ENCODE results near the gene PDE6D.

The PDE6D gene

GRCh38 chr2:231709981-231710798, 70.9 kb downstream of the PDE6D start (continued):
- no peak for TF ChIP-seq ZNF707 (tag by site-specific recombination; IDR thresholded peaks at IDR 0.05)
- no peak for TF ChIP-seq ZNF571 (tag by site-specific recombination; IDR thresholded peaks at IDR 0.05)
- no peak for TF ChIP-seq ZNF202 (tag by site-specific recombination; IDR thresholded peaks at IDR 0.05; ENCODE audit: borderline replicate concordance)
- no peak for TF ChIP-seq ZNF398 (tag by site-specific recombination; IDR thresholded peaks at IDR 0.05)
- no peak for TF ChIP-seq KLF8 (tag by site-specific recombination; IDR thresholded peaks at IDR 0.05)
- TF ChIP-seq ZNF221 (tag by site-specific recombination; IDR thresholded peaks at IDR 0.05; ENCODE audit: borderline replicate concordance): no peak
- peak; percentile 17; the same call in 1 of the 2 replicates for TF ChIP-seq ZEB2 (tag by site-specific recombination; IDR thresholded peaks at IDR 0.05)
- TF ChIP-seq ZNF544 (tag by site-specific recombination; IDR thresholded peaks at IDR 0.05): no peak
- TF ChIP-seq ZNF600 (tag by site-specific recombination; IDR thresholded peaks at IDR 0.05): no peak
- peak; percentile 22; the same call in 1 of the 2 replicates for TF ChIP-seq ZNF629 (tag by site-specific recombination; IDR thresholded peaks at IDR 0.05)
- TF ChIP-seq ZNF19 (tag by site-specific recombination; IDR thresholded peaks at IDR 0.05; ENCODE audit: low read depth): no peak
- TF ChIP-seq ZNF776 (tag by site-specific recombination; IDR thresholded peaks at IDR 0.05; ENCODE audit: borderline replicate concordance): no peak
- TF ChIP-seq ZNF701 (tag by site-specific recombination; IDR thresholded peaks at IDR 0.05): no peak
- TF ChIP-seq ZNF184 (tag by site-specific recombination; IDR thresholded peaks at IDR 0.05): no peak
- TF ChIP-seq PATZ1 (tag by site-specific recombination; IDR thresholded peaks at IDR 0.05): peak; percentile 14; the same call in 1 of the 2 replicates
- no peak for TF ChIP-seq ZNF214 (tag by site-specific recombination; IDR thresholded peaks at IDR 0.05; ENCODE audit: borderline replicate concordance)
- peak; percentile 73; the same call in 1 of the 2 replicates for TF ChIP-seq ZNF501 (tag by site-specific recombination; IDR thresholded peaks at IDR 0.05)
- no peak for TF ChIP-seq RBAK (tag by site-specific recombination; IDR thresholded peaks at IDR 0.05)
- TF ChIP-seq GLIS1 (tag by site-specific recombination; IDR thresholded peaks at IDR 0.05): peak; percentile 28
- TF ChIP-seq HOXC10 (CRISPR knock-in tag; IDR thresholded peaks at IDR 0.05): peak; percentile 83; the same call in 1 of the 2 replicates
- TF ChIP-seq ZSCAN5A (tag by site-specific recombination; IDR thresholded peaks at IDR 0.05): no peak
- no peak for TF ChIP-seq ZFHX2 (tag by site-specific recombination; conservative IDR thresholded peaks at IDR 0.05)
- no peak for TF ChIP-seq IKZF3 (tag by site-specific recombination; IDR thresholded peaks at IDR 0.05)
- TF ChIP-seq ZNF138 (tag by site-specific recombination; IDR thresholded peaks at IDR 0.05; ENCODE audit: borderline replicate concordance): no peak
- peak; percentile 77 for TF ChIP-seq SCRT2 (tag by site-specific recombination; IDR thresholded peaks at IDR 0.05)
- no peak for TF ChIP-seq ZBTB7A (tag by site-specific recombination; IDR thresholded peaks at IDR 0.05; ENCODE audit: low read depth)
- 0 out of 2 replicates have a peak, but pooled peaks have one; percentile 21 for TF ChIP-seq ZNF423 (tag by site-specific recombination; IDR thresholded peaks at IDR 0.05)
- no peak for TF ChIP-seq ZNF155 (tag by site-specific recombination; IDR thresholded peaks at IDR 0.05)
- no peak for TF ChIP-seq ZNF302 (tag by site-specific recombination; IDR thresholded peaks at IDR 0.05; ENCODE audit: low read depth)
- no peak for TF ChIP-seq ZNF404 (tag by site-specific recombination; IDR thresholded peaks at IDR 0.05)
- TF ChIP-seq ZNF16 (tag by site-specific recombination; IDR thresholded peaks at IDR 0.05; ENCODE audit: low read depth): no peak
- no peak for TF ChIP-seq ZNF335 (tag by site-specific recombination; conservative IDR thresholded peaks at IDR 0.05)
- TF ChIP-seq GLI4 (tag by site-specific recombination; IDR thresholded peaks at IDR 0.05): no peak
- TF ChIP-seq PRDM1 (tag by site-specific recombination; IDR thresholded peaks at IDR 0.05): no peak
- peak; percentile 70; the same call in 1 of the 2 replicates for TF ChIP-seq ZNF837 (tag by site-specific recombination; IDR thresholded peaks at IDR 0.05)
- peak; percentile 35; the same call in 1 of the 2 replicates for TF ChIP-seq TRIM28 (IDR thresholded peaks at IDR 0.05; ENCODE audit: borderline replicate concordance, low read length)
- TF ChIP-seq ZBTB17 (tag by site-specific recombination; IDR thresholded peaks at IDR 0.05): peak; percentile 61

Data from HEK293 (cell line).